ENCODE data around the gene EMC9.

EMC9 gene

DNA sequence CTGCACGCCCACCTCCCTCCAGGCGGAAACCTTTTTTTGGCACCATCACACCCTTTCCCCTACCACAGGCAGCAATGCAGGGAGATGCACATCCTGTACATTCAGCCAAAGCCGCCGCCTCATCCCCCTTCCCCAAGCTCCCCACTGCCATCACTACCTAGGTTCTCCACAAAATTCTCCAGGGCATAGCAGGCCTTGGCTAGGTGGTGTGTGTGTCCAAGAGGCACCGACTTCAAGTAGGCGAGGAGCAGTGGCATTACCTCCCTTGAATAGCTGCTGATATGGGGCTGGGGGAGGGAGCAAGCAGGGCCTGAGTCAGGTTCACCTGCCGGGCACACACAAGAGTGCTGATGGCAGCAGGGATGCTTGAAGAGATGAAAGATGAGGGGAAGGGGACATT is 43.6 kb upstream of the EMC9 start:
- no peak overlapping the region for H3K9ac ChIP-seq (ENCODE audit: low read length)
- no peak overlapping the region for H3K4me2 ChIP-seq (ENCODE audit: low read length)
- peaks cover 60 to 74% of the 10 kb centered on the region in 2 experiments for H3K36me3 ChIP-seq (ENCODE audit: control insufficient read depth in 1 of 2, insufficient read depth in 2 of 2, low read length in 2 of 2)
- no peak overlapping the region for H4K91ac ChIP-seq (ENCODE audit: low read depth, low read length)
- no peak for DNase-seq
- no peaks in the 10 kb centered on the region for H3K27me3 ChIP-seq (ENCODE audit: insufficient read depth, low read length)
- H4K8ac ChIP-seq (ENCODE audit: low read depth, low read length): no peak overlapping the region
- no peak overlapping the region for H3K23ac ChIP-seq (ENCODE audit: low read length)
- peaks cover 4% of the 10 kb centered on the region for H3K79me2 ChIP-seq (ENCODE audit: control insufficient read depth, insufficient read depth, low read length, poor library complexity)
- peaks cover 2 to 3% of the 10 kb centered on the region in 2 experiments for H3K4me1 ChIP-seq (ENCODE audit: control insufficient read depth in 1 of 2, insufficient read depth in 2 of 2, low read length in 2 of 2)
- no peak overlapping the region for H2BK12ac ChIP-seq (ENCODE audit: low read length)
- no peak overlapping the region for H4K12ac ChIP-seq (ENCODE audit: low read depth, low read length)
- no peak overlapping the region for H2AK5ac ChIP-seq (ENCODE audit: low read length)
- no CpG with 5 or more reads among the region's 7 CpGs for WGBS (ENCODE audit: extremely low coverage, insufficient coverage, insufficient read length)
- no peak overlapping the region for H3K4me3 ChIP-seq (ENCODE audit: low read depth, low read length)
- no peak overlapping the region for H3K14ac ChIP-seq (ENCODE audit: low read length)
- peaks cover 4% of the 10 kb centered on the region for H3K79me1 ChIP-seq (ENCODE audit: low read length)
- no peak overlapping the region for H2BK120ac ChIP-seq (ENCODE audit: insufficient read depth, low read length, poor library complexity)
- H3K18ac ChIP-seq (ENCODE audit: low read length): no peak overlapping the region
- H2AFZ ChIP-seq (ENCODE audit: insufficient read depth, low read length, poor library complexity): no peak overlapping the region
- no peak overlapping the region for H2BK5ac ChIP-seq (ENCODE audit: low read depth, low read length, poor library complexity)
- H3K4ac ChIP-seq (ENCODE audit: low read depth, low read length): no peak overlapping the region
- no peak overlapping the region for H3K27ac ChIP-seq (ENCODE audit: low read depth, low read length)
- no peaks in the 10 kb centered on the region for H3K9me3 ChIP-seq (ENCODE audit: insufficient read depth, low read depth, low read length)

GRCh38 chr14:24184104-24184970 is 42.9 kb upstream of the EMC9 start:
- no peak overlapping the region for H3K14ac ChIP-seq (ENCODE audit: low read length)
- H4K8ac ChIP-seq (ENCODE audit: low read depth, low read length): no peak overlapping the region
- H2BK12ac ChIP-seq (ENCODE audit: low read length): no peak overlapping the region
- H3K27me3 ChIP-seq (ENCODE audit: insufficient read depth, low read length): no peaks in the 10 kb centered on the region
- no peak overlapping the region for H3K4me3 ChIP-seq (ENCODE audit: low read depth, low read length)
- H3K36me3 ChIP-seq (ENCODE audit: control insufficient read depth in 1 of 2, insufficient read depth in 2 of 2, low read length in 2 of 2): peaks cover 67 to 78% of the 10 kb centered on the region in 2 experiments
- no peak overlapping the region for H2BK5ac ChIP-seq (ENCODE audit: low read depth, low read length, poor library complexity)
- no peaks in the 10 kb centered on the region for H3K9me3 ChIP-seq (ENCODE audit: insufficient read depth, low read depth, low read length)
- H3K4ac ChIP-seq (ENCODE audit: low read depth, low read length): no peak overlapping the region
- H2AK5ac ChIP-seq (ENCODE audit: low read length): no peak overlapping the region
- no peak overlapping the region for H3K27ac ChIP-seq (ENCODE audit: low read depth, low read length)
- H4K91ac ChIP-seq (ENCODE audit: low read depth, low read length): no peak overlapping the region
- peaks cover 0 to 2% of the 10 kb centered on the region in 2 experiments for H3K4me1 ChIP-seq (ENCODE audit: control insufficient read depth in 1 of 2, insufficient read depth in 2 of 2, low read length in 2 of 2)
- no peak overlapping the region for H4K12ac ChIP-seq (ENCODE audit: low read depth, low read length)
- H2AFZ ChIP-seq (ENCODE audit: insufficient read depth, low read length, poor library complexity): no peak overlapping the region
- H3K23ac ChIP-seq (ENCODE audit: low read length): no peak overlapping the region
- WGBS (ENCODE audit: extremely low coverage, insufficient coverage, insufficient read length): no CpG with 5 or more reads among the region's 19 CpGs
- no peak for DNase-seq
- H3K79me2 ChIP-seq (ENCODE audit: control insufficient read depth, insufficient read depth, low read length, poor library complexity): peaks cover 4% of the 10 kb centered on the region
- H3K18ac ChIP-seq (ENCODE audit: low read length): no peak overlapping the region
- no peak overlapping the region for H3K4me2 ChIP-seq (ENCODE audit: low read length)
- H3K79me1 ChIP-seq (ENCODE audit: low read length): peaks cover 4% of the 10 kb centered on the region
- H2BK120ac ChIP-seq (ENCODE audit: insufficient read depth, low read length, poor library complexity): no peak overlapping the region
- no peak overlapping the region for H3K9ac ChIP-seq (ENCODE audit: low read length)

- Histone ChIP-seq H3K36me3 (ENCODE audit: control insufficient read depth in 1 of 2, insufficient read depth in 2 of 2, low read length in 2 of 2) (peaks cover 80 to 91% of the 10 kb centered on the region in 2 experiments), H3K9me3 (ENCODE audit: insufficient read depth, low read depth, low read length) (no peaks in the 10 kb centered on the region), H3K9ac (ENCODE audit: low read length) (no peak overlapping the region), H2BK120ac (ENCODE audit: insufficient read depth, low read length, poor library complexity) (no peak overlapping the region), H3K4me1 (ENCODE audit: control insufficient read depth in 1 of 2, insufficient read depth in 2 of 2, low read length in 2 of 2) (peaks cover 0 to 2% of the 10 kb centered on the region in 2 experiments), H4K91ac (ENCODE audit: low read depth, low read length) (no peak overlapping the region), H3K79me1 (ENCODE audit: low read length) (no peaks in the 10 kb centered on the region), H3K4ac (ENCODE audit: low read depth, low read length) (no peak overlapping the region), H4K12ac (ENCODE audit: low read depth, low read length) (no peak overlapping the region), H3K4me3 (ENCODE audit: low read depth, low read length) (no peak overlapping the region), H2BK5ac (ENCODE audit: low read depth, low read length, poor library complexity) (no peak overlapping the region), H2AK5ac (ENCODE audit: low read length) (no peak overlapping the region), H3K23ac (ENCODE audit: low read length) (no peak overlapping the region), H4K8ac (ENCODE audit: low read depth, low read length) (no peak overlapping the region), H3K79me2 (ENCODE audit: control insufficient read depth, insufficient read depth, low read length, poor library complexity) (no peaks in the 10 kb centered on the region), H3K27me3 (ENCODE audit: insufficient read depth, low read length) (no peaks in the 10 kb centered on the region), H2AFZ (ENCODE audit: insufficient read depth, low read length, poor library complexity) (no peak overlapping the region), H3K27ac (ENCODE audit: low read depth, low read length) (no peak overlapping the region), H3K4me2 (ENCODE audit: low read length) (no peak overlapping the region), H3K14ac (ENCODE audit: low read length) (no peak overlapping the region), H2BK12ac (ENCODE audit: low read length) (no peak overlapping the region), H3K18ac (ENCODE audit: low read length) (no peak overlapping the region)
- DNase-seq: no peak
- no CpG with 5 or more reads among the region's 15 CpGs for WGBS (ENCODE audit: extremely low coverage, insufficient coverage, insufficient read length)
These were observed 41.7 kb upstream of the EMC9 start for GRCh38 chr14:24183014-24183481.

- H4K12ac ChIP-seq (ENCODE audit: low read depth, low read length): no peak overlapping the region
- H3K4ac ChIP-seq (ENCODE audit: low read depth, low read length): no peak overlapping the region
- H4K8ac ChIP-seq (ENCODE audit: low read depth, low read length): no peak overlapping the region
- no peaks in the 10 kb centered on the region for H3K27me3 ChIP-seq (ENCODE audit: insufficient read depth, low read length)
- H2AFZ ChIP-seq (ENCODE audit: insufficient read depth, low read length, poor library complexity): no peak overlapping the region
- H3K4me2 ChIP-seq (ENCODE audit: low read length): no peak overlapping the region
- no CpG with 5 or more reads among the region's 14 CpGs for WGBS (ENCODE audit: extremely low coverage, insufficient coverage, insufficient read length)
- peaks cover 86 to 97% of the 10 kb centered on the region in 2 experiments for H3K36me3 ChIP-seq (ENCODE audit: control insufficient read depth in 1 of 2, insufficient read depth in 2 of 2, low read length in 2 of 2)
- no peak overlapping the region for H2BK12ac ChIP-seq (ENCODE audit: low read length)
- H2BK120ac ChIP-seq (ENCODE audit: insufficient read depth, low read length, poor library complexity): no peak overlapping the region
- no peaks in the 10 kb centered on the region for H3K79me2 ChIP-seq (ENCODE audit: control insufficient read depth, insufficient read depth, low read length, poor library complexity)
- H3K4me1 ChIP-seq (ENCODE audit: control insufficient read depth in 1 of 2, insufficient read depth in 2 of 2, low read length in 2 of 2): no peaks in the 10 kb centered on the region
- no peak overlapping the region for H2AK5ac ChIP-seq (ENCODE audit: low read length)
- H3K23ac ChIP-seq (ENCODE audit: low read length): no peak overlapping the region
- H4K91ac ChIP-seq (ENCODE audit: low read depth, low read length): no peak overlapping the region
- DNase-seq: no peak
- no peaks in the 10 kb centered on the region for H3K9me3 ChIP-seq (ENCODE audit: insufficient read depth, low read depth, low read length)
- no peaks in the 10 kb centered on the region for H3K79me1 ChIP-seq (ENCODE audit: low read length)
- no peak overlapping the region for H3K9ac ChIP-seq (ENCODE audit: low read length)
- no peak overlapping the region for H3K27ac ChIP-seq (ENCODE audit: low read depth, low read length)
- H2BK5ac ChIP-seq (ENCODE audit: low read depth, low read length, poor library complexity): no peak overlapping the region
- H3K18ac ChIP-seq (ENCODE audit: low read length): no peak overlapping the region
- H3K4me3 ChIP-seq (ENCODE audit: low read depth, low read length): no peak overlapping the region
- no peak overlapping the region for H3K14ac ChIP-seq (ENCODE audit: low read length)
These were observed 40.9 kb upstream of the EMC9 start for GRCh38 chr14:24182110-24182882.
